NCI-H226 (cell line): ENCODE results near the gene SMYD2.
A peak's percentile ranks its signal among the peaks of the same experiment; 100 is the strongest.

ENCODE experiments used
- DNase-seq: peaks from one replicate; pipeline ENCODE4 v3.0.0-alpha.2; 2015

SMYD2 gene, protein sequence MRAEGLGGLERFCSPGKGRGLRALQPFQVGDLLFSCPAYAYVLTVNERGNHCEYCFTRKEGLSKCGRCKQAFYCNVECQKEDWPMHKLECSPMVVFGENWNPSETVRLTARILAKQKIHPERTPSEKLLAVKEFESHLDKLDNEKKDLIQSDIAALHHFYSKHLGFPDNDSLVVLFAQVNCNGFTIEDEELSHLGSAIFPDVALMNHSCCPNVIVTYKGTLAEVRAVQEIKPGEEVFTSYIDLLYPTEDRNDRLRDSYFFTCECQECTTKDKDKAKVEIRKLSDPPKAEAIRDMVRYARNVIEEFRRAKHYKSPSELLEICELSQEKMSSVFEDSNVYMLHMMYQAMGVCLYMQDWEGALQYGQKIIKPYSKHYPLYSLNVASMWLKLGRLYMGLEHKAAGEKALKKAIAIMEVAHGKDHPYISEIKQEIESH

GRCh38 chr1:214281021-214281719, at the start of gene SMYD2:
Gene SMYD2, plus strand, starts transcription at chr1:214281159. Its CDS starts 96 bp downstream, at chr1:214281255.
- DNase-seq = peak; percentile 41

DNA sequence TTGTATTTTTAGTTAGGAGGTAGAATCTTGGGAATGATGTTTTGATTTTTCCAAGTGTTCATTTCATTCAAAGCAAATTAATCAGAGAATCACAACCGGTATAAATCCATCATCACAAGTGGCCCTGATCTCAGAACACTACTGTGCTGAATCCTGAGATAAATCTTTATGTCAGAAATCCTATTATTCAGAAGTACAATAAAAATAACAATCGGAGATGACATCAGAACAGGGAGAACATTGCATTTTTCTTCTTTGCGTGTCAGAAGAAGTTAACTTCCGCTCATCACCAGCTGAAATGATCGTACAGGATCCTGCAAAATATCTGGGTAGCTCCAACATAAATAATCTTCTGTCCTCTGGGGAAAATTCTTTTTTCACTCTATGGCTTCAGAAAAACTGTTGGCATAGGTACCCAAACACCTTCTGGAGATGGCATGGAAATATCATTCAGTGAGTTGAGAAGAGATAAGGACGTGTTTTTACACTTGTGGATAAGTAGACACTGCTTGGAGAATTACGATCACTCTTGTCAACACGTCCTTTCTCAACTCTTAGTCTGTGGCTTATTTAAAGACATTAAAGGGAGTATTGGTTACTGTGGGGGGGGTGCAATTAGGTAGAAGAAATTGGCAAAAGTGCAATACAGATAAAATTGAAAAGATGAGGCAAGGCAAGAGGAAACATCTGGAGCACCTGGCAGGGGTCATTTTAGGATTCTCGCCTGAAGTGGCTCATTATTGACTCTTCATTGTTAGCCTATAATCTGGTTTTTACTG, 46.9 kb upstream of the SMYD2 start:
- no peak for DNase-seq

GRCh38 chr1:214234635-214235025, 46.3 kb upstream of the SMYD2 start:
- no peak for DNase-seq

GRCh38 chr1:214236477-214236876, 44.5 kb upstream of the SMYD2 start:
- no peak for DNase-seq

- DNase-seq = peak; percentile 9
Observed at GRCh38 chr1:214241060-214241459, 39.9 kb upstream of the SMYD2 start.

GRCh38 chr1:214244252-214244651, 36.7 kb upstream of the SMYD2 start:
- DNase-seq = no peak

DNA sequence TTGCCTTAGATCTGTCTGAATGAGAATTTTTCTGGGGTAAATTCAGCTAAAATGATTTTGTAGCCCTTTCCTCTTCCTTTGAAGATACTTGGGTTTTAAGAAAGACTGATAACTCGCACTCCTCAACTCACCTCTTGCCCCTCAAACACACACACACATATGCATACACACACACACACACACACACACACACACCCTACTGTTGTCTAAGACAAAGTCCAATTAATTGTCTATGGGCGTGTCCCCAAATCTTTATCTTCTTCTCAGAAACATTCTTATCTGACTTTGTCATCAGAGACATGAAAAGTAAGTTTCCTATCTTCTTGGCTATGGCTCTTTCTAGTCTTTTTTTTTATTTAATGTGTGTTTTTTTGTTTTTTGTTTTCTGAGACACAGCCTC, 36.1 kb upstream of the SMYD2 start:
- no peak for DNase-seq

DNA sequence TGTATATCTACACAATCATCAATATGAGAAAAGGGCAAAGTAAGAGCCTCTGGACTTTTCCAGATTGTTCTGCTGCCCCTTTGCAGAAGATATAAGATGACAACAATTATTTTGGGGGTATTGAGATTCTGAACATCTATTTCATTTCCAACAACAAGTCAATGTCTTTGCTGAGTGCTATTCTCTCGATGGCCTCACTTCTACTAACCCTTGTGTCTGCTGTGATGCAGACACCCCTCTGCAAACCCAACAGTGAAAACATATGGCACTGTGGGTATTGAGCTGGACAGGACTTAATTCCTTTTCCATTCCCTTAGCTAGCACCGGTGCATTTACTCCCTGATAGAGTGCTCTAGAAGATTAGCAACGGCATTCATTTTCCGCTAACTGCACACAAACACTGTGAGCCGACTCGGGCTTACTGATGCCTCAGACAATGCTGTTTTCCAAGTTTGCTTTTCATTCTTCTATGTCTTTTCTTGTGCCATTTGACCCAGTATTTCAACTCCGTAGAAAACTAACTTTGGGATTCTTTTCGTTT, 33.4 kb upstream of the SMYD2 start:
- DNase-seq = no peak

GRCh38 chr1:214248311-214249085, 32.5 kb upstream of the SMYD2 start:
- no peak for DNase-seq

GRCh38 chr1:214249651-214250050, 31.3 kb upstream of the SMYD2 start:
- DNase-seq = no peak

DNA sequence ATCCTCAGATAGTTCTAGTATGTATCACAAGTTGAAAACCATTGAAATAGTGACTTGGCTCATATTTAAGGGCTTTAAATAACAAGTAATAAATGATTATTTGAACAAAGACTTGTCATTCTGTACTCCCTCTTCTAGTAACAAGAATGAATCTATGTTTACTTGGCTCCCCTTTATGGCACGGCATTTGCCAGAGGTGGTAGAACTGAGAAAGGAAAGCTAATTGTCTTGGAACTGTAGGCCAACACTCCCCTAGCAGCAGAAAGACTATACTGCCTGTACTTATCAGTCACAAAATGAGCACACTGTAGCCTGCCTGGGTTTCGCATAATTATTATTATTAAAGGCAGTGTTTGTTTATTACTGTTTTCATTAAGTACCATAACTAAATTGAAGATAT, 29.6 kb upstream of the SMYD2 start:
- no peak for DNase-seq

GRCh38 chr1:214255509-214255908, 25.4 kb upstream of the SMYD2 start:
- DNase-seq = no peak

- no peak for DNase-seq
Observed at GRCh38 chr1:214259353-214259977, 21.5 kb upstream of the SMYD2 start.

DNA sequence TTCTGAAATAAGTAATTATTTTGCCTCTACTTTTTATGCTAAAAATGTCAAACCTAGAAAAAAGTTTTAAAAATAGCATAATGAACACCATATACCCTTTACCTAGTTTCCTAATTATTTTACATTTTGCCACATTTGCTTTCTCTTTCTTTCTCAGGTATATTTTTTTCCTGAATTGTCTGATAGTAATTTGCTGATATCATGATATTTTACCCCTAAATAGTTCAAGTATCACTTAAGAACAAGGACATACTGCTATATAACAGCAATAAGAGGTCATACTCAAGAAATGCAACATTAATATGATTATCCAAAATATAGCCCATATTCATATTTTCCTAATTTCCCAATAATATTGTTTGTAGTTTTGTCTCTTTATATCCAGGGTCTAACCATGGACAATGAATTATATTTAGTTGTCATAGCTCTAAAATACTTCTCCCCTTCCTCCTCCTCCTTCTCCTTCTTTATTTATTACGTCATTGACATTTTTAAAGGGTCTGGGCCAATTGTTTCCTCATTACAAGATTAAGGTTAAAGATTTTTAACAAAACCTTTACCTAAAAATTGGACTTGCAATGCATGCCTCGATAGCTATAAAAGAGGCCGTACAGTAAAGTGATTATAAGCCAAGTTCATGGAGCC, 20.3 kb upstream of the SMYD2 start:
- no peak for DNase-seq

GRCh38 chr1:214261206-214262123, 19.5 kb upstream of the SMYD2 start:
- peak; percentile 46 for DNase-seq

GRCh38 chr1:214264196-214264595, 16.8 kb upstream of the SMYD2 start:
- no peak for DNase-seq

DNA sequence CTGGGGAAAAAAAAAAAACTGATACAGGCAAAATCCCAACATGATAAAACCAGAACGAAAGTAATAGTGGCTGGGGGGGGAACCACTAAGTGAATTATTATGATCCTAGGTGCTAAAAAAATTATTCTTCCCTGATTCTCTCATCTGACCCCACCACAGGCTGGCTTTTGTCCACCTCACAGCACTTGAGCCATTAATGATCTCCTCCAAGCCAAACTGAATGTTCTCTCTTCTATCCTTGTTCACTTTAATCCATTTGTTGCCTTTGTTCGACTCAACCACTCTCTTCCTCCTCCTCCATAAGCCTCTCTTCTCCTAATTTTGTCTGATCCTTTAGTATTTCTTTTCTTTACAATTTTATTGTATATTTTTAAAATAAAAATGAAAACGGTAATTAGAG, 16.0 kb upstream of the SMYD2 start:
- no peak for DNase-seq

DNA sequence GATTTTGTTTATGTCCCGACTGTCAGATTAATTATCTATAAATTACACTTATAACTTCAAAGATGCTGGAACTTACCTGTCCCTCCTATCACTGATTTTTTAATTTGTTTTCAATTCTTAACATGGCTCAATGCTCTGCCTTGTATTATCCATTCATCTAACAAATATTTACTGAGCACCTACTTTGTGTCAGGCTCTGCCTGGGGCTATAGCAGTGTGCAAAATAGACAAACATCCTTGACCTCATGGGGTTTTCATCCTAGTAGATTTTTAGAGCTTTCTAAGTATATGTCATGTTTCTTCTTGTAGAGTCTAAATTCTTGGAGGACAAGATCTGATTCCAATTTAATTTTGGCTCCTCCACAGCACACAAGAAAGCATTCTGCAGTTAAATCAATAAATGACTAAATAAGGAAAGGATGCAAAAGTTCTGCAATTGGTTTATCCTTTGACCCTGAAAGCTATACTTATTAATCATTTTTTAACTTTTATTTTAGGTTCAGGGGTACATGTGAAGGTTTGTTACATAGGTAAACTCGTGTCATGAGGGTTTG, 10.8 kb upstream of the SMYD2 start:
- no peak for DNase-seq

DNA sequence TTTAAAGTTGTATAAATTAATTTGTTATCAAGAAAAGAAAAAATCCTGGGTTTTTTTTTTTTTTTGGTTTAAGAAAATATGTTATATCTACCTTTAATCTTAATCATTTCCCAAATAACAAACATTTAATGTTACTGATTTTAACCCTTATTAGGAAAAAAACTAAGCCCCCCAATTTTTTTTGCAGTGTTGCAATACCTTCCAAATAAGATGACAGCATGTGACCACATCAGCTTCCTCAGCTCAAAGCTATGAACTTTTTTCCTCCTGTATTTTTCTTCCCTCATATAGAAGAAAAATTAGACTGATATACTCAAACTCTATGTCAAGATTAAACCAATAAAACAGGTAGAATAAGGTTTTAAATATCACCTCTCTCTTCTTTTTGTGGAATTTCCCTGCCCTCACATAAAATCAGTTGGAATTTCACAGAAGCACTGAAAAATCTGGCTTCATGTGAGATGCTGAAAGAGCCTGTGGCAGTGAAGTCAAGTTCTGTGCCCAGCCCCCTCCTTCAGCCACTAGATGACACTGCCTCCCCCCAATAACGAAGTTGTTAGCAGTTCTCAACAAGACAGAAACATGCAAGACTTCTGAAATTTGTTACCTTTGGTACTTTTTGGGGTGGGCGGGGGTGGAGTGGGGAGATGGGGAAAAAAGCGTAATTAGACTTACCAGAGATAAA, 9.6 kb upstream of the SMYD2 start:
- no peak for DNase-seq
